ENCODE results near the gene AKAP3.
A peak's percentile ranks its signal among the peaks of the same experiment; 100 is the strongest.

AKAP3 gene

DNA sequence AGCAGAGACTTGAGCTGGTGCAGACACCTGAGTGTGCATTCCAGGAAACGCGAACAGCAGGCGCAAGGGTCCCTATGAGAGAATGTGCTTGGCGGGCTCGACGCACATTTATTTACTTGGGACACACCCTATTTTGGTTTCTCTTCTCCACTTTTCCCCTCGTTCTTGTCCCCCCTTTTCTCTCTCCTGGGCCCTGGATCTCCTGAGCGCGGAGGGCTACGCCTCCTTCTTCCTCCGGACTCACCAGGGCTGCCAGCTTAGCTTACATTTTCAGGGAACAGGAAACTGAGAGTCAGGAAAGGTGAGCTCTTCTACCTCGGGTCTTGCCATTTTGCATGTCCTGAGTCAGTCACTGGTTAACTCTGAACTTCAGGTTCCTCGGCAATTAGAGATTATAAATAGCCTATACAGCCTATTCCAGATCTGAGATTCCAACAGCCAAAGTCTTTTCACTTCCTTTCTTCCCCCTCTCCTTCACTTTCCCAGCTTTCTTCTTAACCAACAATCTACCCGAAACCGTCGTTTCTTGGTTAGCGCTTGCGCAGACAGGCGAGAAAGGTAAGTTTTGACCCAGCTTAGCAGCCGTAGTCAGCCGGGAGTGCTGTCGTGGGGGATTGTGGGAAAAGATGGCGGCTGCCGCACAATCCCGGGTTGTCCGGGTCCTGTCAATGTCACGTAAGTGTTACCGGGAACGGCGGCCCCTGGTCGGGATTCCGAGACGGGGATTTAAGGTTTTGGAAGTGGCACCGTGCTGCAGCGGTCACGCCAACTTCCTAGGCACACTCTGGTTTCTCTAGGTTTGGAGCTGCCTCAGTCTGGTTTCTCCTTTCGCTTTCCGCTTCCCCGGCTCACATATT, at the start of gene AKAP3, which contains the start of gene NDUFA9:
Gene AKAP3, minus strand, starts transcription at position 551 of the 857 bp plus-strand sequence. CDS start 10,855 bp downstream, outside the sequence.
Gene NDUFA9, plus strand, starts transcription at position 614 of the 857 bp plus-strand sequence. Its CDS starts 13 bp downstream, at position 627.
- peak; percentile 53 to 62 (median 60) for DNase-seq (ENCODE audit: low read depth in 2 of 3, low spot score in 2 of 3)

DNA sequence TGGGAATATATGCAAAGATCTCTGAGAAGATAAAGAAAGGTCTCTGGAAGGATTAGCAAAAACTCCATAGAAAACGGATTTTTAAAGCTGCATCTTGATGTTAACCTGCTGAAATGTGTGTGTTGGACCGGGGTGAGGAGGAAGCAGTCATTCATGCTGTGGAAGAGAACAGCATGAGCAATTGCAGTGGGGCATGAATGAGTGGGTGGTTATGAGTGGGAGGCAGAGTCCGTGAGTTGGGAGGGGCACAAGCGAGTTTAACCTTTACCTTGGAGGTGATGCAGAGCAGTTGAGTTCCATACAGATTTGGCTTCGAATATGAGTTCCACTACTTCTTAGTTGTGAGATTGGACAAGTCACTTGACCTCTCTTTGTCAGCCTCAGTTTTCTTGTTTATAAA, 41.9 kb upstream of the AKAP3 start:
- no peak for DNase-seq (ENCODE audit: low read depth in 2 of 3, low spot score in 2 of 3)

DNA sequence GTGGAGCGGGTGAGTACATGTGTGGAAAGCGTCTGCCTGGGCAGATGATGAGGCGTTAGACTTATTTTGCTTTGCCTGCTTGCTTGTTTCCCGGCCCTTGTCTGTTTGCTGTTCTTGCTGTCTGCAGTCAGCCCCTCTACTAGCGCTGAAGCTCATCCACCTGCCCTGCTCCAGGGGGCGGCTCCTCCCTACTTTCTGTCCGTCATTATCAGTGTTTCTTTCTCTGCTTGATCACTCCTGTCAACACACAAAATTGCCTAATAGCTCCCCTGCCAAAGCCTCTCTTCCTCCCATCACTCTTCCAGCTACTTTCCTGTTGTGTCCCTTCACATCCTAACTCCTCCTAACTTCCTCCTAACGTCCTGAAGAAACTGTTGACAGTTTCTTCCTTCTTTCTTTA, 36.5 kb upstream of the AKAP3 start:
- DNase-seq (ENCODE audit: low read depth in 2 of 3, low spot score in 2 of 3): no peak

DNA sequence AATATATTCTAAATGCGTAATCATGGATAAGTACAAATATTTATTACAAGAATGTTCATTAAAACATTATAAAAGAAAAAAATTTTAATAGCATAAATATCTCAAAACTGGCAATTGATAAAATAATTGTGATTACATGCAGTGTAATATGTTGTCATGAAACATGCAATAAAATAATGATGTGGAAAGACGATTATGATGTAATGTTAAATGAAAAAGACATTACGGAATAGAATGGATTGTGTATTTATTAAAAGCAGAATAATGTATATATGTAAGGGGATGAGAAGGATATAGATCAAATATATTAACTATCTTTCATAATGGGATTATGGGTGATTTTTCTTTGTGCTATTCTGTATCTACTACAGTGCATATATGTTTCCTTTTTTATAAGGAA, 32.9 kb upstream of the AKAP3 start:
- DNase-seq (ENCODE audit: low read depth in 2 of 3, low spot score in 2 of 3): no peak

DNA sequence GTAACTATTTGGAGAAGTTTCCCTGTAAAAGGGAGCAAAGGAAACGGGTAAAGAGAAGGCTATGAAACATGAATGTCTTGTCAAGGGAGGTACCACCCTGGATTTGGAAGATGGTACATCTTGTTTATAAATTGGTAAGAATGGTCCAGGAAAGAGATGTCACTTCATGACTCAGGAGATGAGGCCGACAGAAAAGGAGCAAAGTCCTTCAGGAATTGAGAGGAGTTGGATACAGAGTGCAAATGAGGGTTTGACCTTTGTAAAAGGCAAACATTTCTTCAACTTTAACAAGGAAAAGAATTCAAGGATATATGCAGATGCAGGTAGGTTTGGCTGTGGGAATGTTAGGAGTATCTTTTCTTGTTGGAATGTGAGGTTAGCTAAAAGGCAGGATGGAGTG, 30.9 kb upstream of the AKAP3 start:
- DNase-seq (ENCODE audit: low read depth in 2 of 3, low spot score in 2 of 3): no peak

DNA sequence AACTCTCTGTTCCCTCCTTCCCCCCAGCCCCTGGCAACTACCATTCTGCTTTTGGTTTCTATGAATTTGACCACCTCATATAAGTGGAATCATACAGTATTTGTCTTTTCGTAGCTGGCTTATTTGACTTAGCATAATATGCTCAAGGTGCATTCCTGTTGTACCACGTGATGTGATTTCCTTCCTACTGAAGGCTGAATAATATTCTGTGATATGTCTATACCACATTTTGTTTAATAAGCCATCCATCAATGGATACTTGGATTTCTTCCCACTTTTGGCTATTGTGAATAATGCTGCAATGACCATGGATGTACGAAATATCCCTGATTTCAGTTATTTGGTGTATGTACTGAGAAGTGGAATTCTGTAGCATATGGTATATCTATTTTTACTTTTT, 16.4 kb upstream of the AKAP3 start:
- DNase-seq (ENCODE audit: low read depth in 2 of 3, low spot score in 2 of 3): no peak

DNA sequence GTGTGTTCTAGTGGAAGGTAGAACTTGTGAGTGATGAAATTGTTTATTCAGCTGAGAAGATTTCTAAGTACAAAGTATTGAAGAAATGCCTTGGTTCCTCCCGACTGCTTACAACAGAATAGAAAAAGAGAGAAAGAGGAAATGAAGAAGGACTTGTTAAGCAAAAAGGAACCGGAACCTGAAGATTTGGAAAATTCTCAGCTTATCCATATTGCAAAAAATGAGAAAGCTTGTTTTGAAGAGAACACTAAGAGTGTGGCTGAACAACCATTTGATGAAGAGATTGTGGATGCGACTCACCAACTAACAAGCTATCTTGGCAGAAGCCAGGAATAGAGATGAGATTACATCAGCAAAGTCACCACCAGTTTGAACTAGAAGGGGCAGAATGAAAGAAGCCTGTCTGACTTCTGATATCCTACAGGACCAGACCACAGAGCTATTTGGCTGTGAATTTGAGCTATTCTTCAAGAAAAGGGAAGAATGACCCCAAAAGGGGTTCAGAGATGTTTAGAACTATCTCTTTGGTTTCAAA, 15.2 kb upstream of the AKAP3 start:
- DNase-seq (ENCODE audit: low read depth in 2 of 3, low spot score in 2 of 3): no peak

DNA sequence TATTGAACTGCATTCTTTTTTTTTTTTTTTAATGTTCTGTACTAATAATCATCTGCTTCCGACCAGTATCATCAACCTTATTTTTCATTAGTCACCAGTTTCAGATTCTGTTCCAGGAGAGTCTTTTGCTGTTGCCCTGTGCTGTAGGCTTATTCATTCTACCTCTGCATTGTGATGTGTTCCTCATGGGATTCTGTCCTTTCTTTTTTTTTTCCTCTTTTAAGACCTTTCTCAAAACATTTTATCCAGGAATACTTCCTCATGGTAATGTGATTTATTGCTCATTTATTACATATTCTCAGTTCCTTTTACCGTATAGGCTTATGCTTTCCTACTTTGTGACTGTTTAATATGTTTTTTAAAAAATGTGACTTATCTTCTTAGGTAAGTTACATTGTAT, 4.8 kb upstream of the AKAP3 start:
- no peak for DNase-seq (ENCODE audit: low read depth in 2 of 3, low spot score in 2 of 3)

DNA sequence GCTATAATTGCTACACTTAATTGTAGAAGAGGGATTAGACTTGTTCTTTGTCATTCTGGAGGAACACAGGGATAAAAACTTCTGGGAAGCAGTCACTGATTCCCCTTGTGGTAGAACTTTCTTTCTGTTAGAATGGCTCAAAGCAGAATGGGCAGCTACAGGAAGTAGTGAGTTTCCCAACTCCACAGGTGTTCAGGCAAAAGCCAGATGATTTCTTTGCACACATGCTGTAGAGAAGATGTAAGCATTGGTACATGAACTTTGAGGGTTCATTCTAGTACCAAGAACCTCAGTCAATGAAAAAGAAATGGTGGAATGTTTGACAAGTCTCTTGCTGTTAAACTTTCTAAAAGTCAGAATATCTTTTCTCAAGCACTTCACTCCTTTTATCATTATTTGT, 4.4 kb upstream of the AKAP3 start:
- DNase-seq (ENCODE audit: low read depth in 2 of 3, low spot score in 2 of 3): no peak

DNA sequence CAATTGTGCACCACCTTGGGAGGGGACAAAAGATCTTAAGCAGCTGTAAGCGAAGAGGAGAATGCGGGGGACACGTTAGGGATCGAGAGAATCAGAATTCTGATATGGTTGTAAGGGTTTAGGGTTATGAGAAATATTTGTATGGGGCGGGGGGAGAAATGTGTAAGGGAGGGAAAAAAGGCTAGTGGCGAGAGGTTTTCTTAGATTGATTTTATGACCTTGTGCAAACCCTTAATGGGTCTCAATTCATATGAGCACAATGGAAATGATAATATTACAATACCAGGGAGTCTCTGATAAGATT, 459 bp upstream of the AKAP3 start:
- no peak for DNase-seq (ENCODE audit: low read depth in 2 of 3, low spot score in 2 of 3)

DNA sequence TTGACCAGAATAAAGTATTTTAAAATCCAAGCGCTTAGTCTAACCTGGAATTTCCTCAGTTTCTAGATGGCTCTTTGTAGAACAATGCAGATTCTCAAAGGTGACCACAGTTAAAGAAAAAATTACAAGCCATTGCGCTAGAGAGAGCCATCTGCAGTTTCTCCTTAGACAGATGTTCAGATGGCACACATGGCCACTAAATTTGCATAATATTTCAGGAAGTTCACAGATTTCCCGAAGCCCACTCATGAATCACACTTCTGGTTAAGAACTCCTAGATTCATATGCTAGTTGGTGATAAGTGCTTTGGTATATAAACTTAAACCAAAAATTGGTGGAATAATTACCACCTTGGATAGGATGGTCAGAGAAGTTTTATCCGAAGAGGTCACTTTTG, 749 bp downstream of the AKAP3 start:
- no peak for DNase-seq (ENCODE audit: low read depth in 2 of 3, low spot score in 2 of 3)

DNA sequence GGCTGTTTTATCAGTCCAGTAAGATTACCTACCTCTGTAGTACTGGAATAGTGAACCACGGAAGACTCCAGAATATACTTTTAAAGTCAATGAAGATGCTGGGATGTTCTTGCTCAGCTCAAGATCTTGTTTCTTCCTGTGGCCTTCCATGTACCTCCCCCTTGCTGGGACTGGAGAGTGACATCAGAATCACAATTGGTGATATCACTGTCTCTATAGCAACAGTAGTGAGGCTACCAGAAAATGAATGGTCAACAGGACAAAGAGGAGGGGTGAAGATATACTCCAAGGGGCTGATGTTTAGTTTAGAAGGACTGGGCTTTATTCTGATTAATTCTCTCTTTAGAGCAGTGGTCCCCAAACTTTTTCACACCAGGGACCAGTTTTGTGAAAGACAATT, 3.8 kb downstream of the AKAP3 start:
- DNase-seq (ENCODE audit: low read depth in 2 of 3, low spot score in 2 of 3): no peak

DNA sequence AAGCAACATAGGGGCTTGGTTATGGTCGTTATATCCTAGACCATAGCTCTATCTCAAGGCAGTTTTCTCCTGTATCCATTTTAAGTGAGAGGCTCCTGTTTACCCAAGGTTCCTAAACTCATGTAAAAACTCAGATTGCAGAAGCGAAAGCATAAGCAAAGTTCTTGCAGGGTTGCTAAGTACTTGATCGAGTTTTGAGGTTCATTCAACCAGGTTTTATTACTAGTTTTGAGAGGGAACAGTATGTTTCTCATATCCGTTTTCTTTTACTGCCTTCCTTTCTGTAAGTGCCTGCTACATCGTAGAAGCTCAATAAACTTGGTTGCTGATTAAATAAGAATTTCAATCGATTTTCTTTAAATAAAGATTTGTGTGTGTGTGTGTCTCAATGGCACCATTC, 5.1 kb downstream of the AKAP3 start:
- DNase-seq (ENCODE audit: low read depth in 2 of 3, low spot score in 2 of 3): no peak

DNA sequence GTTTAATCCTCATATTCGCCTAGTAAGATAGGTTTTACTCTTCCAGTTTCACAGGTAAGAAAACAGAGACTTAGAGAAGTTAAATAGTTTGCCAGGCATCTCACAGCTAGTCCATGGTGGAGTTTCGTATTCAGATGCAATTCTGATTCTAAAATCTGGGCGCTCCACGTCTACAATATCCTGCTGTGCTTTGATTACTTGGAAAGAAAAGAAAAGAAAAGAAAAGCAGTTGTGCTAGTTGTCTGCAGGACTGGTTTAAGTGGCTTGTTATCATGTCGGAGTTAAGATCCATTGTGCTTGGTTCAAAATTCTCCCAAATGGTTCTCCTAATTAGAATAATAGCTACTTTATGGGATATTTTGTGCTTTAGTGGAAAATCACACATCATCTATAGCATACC, 18.6 kb downstream of the AKAP3 start:
- no peak for DNase-seq (ENCODE audit: low read depth in 2 of 3, low spot score in 2 of 3)

DNA sequence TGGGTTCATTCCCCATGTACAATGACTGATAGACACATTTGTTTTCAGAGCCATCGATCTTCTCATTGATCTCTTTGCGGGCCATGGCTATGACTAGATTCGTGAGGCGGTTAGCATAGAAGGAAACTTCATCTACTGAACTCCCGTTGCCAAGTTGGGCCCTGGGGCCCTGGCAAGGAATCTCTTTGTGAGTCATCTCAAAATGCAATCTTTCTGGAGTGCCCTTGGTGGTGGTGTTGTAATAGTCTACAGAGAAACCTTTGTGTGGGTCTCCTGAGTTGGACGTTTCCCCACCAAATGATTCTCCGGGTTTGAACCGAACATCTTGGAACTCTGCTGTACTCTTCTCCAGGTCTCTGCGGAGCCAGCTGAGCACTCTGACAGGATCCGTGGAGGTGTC, 20.4 kb downstream of the AKAP3 start:
- no peak for DNase-seq (ENCODE audit: low read depth in 2 of 3, low spot score in 2 of 3)

DNA sequence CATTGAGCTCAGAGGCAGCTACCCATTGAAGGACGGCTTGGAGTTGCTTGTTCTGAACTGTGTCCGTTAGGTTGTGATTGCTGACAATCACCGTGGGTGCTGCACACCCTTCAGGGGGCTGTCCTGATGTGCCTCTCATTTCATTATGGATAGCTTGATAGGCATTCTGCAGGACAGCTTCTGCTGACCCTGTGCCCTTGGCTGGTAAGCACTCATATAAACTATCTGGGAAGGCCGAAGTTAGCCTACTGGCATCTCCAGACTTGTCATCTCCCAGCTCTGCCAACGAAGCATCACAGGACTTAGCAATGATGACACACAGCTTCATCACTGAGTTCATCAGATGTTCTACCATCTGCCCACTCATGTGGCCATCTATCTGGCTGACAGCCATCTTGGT, 22.3 kb downstream of the AKAP3 start:
- DNase-seq (ENCODE audit: low read depth in 2 of 3, low spot score in 2 of 3): no peak

DNA sequence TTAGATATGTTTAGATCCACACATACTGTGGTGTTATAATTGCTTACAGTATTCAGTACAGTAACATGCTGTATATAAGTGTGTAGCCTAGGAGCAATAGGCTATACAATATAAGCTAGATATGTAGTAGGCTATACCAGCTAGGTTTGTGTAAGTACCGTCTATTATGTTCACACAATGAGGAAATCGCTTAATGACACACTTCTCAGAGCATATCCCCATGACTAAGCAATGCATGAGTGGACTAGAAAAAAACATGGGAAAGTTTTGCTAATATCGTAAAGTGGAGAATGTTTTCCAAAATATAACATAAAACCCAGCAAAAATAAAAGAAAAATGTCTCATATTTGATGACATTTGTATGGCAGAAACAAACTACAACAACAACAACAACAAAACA, 27.3 kb downstream of the AKAP3 start:
- no peak for DNase-seq (ENCODE audit: low read depth in 2 of 3, low spot score in 2 of 3)

DNA sequence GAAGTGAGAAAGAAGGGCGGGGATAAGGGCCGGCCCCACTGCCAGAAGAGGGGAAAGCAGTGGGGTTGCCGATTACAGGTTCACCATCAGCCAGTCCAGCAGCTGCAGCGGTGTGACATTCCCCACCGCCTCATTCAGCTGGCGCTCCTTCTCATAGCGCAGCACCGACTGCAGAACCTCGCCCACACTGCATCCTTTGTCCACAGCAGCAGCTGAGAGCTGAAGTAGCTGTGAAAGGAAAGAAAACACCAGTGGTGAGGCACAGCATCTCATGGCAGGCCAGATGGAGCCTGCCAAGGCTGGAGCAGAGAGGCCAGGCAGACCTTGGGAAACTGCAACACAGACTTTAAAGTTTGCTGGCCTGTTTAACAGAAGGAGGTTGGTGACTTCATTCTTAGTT, 33.2 kb downstream of the AKAP3 start:
- DNase-seq (ENCODE audit: low read depth in 2 of 3, low spot score in 2 of 3): no peak

DNA sequence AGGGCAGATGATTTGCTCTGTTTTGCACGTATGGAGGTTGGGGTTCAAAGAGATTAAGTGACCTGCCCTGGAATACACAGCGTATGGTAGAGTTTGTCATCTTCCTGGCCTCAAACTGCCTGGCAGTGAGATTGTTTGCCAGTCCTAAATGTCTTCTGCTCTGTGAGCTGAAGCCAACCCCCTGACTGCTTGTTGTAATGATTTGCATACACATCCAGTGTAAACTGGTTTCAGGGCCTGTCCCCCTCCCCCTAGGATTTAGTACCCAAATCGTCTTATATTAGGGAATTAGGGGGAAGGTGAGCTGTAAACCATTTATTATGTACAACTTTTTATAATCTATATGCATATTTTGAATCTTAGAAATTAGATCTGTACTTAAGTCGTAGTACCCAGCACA, 38.4 kb downstream of the AKAP3 start:
- no peak for DNase-seq (ENCODE audit: low read depth in 2 of 3, low spot score in 2 of 3)

DNA sequence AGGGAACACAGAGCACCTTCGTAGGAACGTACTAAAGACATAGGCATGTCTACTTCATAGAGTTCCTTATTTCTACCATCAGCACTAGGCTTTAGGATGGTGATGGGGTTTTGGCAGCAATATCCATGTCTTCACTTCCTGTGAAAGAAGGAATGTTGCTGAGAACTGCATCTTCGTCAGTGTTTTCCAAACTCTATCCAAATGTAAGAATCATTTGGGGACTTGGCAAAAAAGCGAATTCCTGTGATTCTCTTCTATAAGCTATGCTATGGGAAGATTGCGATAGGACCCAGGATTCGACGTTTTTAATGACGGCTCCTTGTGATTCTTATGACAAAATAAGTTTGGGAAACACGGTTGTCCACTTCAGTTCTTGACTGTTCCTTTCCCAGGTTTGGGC, 39.8 kb downstream of the AKAP3 start:
- no peak for DNase-seq (ENCODE audit: low read depth in 2 of 3, low spot score in 2 of 3)

DNA sequence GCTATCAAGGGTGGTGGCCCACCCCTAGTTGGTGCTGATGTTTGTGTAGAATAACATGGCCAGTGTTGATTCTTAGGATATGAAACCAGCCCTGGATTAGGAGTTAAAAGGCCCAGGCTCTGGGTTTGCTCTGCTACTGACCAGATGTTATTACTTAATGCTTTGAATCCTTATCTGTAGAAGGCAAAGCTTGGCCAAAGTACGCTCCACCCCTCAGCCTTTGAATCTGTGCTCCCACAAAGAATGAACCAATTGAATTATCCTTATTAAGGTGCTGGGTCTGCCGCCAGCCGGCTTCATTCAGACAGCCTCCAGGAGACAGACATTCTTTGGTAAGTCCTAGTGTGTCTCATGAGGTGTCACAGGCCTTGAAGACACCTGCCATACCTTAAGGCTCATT, 41.8 kb downstream of the AKAP3 start:
- no peak for DNase-seq (ENCODE audit: low read depth in 2 of 3, low spot score in 2 of 3)

DNA sequence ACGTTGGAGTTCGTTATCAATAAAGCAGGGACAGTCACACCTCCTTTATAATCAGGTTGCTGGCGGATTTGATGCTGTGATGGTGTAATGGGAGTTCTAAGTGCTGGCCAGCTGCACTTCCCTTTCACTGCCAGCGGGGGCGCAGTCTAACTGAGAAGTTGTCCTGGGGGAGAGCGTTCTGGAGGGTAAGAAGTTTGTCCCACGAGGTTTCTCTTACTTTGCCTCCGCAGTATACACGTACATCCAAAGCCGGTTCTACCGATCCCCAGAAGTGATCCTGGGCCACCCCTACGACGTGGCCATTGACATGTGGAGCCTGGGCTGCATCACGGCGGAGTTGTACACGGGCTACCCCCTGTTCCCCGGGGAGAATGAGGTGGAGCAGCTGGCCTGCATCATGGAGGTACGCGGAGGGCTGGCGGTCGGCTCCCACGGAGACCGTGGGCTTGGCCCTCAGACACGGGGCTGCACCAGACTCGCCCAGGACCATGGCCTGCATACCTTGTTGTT, 44.1 kb downstream of the AKAP3 start:
- peak; percentile 48 to 51 (median 51) for DNase-seq (ENCODE audit: low read depth in 2 of 3, low spot score in 2 of 3)

DNA sequence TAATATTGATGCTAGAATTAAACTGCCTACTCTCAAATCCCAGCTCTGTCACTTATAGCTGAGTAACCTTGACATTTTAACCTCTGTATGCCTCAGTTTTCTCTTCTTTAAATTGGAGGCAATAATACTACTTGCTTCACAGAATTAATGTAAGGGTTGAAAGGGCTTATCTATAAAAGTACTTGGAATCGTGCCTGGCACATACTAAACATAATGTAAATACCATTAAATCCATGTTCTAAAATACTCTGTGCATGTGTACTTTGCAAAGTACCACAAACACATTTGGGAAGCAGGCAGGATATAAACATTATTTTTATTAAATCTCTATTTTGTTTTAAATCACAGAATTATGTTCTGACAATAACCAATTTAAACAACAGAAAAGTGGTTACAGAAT, 44.9 kb downstream of the AKAP3 start:
- DNase-seq (ENCODE audit: low read depth in 2 of 3, low spot score in 2 of 3): no peak

Data from activated CD8-positive, alpha-beta memory T cell treated with anti-CD3 and anti-CD28 coated beads for 48 hours (primary cell).